ENCODE results near the gene ANKRD29. TPM values are rescaled to one million over a fixed set of nuclear protein-coding genes. Genes with fewer than 3 reads are reported as not detected.
"Not testable (repeated sequence)": the region's sequence is repeated elsewhere in the genome, so short reads cannot be mapped to it uniquely, and the experiment has no call there.

Gene ANKRD29
- total RNA-seq, 1 donor from 2014 or later = 0.50 TPM

DNA sequence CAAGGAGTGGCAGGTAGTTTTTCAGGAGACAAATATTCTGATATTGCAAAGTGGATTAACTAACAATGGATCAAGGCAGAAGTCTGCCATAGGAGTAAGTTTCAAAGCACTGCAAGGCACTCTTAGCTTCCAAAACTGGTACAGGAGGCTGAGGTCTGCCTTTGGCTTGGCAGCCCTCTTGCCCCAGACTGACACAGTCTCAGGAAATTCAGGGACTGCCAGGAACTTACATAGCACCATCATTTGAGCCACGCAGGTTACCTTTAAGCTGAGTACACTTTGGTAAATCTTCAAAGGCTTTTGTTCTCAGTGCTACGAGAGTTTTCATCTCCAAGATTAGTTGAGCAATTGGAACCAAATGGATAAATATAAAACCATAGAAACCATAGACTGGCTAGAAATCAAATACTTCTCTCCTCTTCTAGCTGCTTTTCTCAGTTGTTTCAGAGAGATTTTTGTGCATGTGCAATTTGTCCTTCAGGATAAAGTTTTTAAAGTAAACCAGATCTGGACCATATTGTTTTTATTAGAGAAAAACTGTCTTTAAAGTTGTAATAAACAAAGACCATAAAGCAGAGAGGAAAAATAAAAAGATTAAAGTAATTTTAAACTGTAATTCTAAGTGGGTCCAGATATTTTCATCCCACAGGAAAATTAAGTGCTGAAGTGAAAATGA is 18.8 kb downstream of the ANKRD29 start:
- Mint-ChIP-seq H3K4me3 (ENCODE audit: unreplicated experiment) (no peak overlapping the region), H3K4me1 (ENCODE audit: low read depth) (no peaks in the 10 kb centered on the region), H3K27ac (ENCODE audit: unreplicated experiment) (no peak overlapping the region), H3K36me3 (ENCODE audit: low read depth) (no peaks in the 10 kb centered on the region), H3K9me3 (ENCODE audit: low read depth) (no peaks in the 10 kb centered on the region), H3K27me3 (ENCODE audit: low read depth) (peaks cover 29% of the 10 kb centered on the region)
- DNase-seq (ENCODE audit: low spot score) = no peak
- no peak for TF ChIP-seq CTCF (IDR thresholded peaks at IDR 0.05)

- TF ChIP-seq CTCF (IDR thresholded peaks at IDR 0.05) = no peak
- no peak overlapping the region for H3K27ac Mint-ChIP-seq (ENCODE audit: unreplicated experiment)
- no peaks in the 10 kb centered on the region for H3K9me3 Mint-ChIP-seq (ENCODE audit: low read depth)
- H3K36me3 Mint-ChIP-seq (ENCODE audit: low read depth) = no peaks in the 10 kb centered on the region
- no peaks in the 10 kb centered on the region for H3K4me1 Mint-ChIP-seq (ENCODE audit: low read depth)
- no peak for DNase-seq (ENCODE audit: low spot score)
- no peak overlapping the region for H3K4me3 Mint-ChIP-seq (ENCODE audit: unreplicated experiment)
- H3K27me3 Mint-ChIP-seq (ENCODE audit: low read depth) = peaks cover 22% of the 10 kb centered on the region
These were observed 20.6 kb downstream of the ANKRD29 start for GRCh38 chr18:23641937-23642666.

DNA sequence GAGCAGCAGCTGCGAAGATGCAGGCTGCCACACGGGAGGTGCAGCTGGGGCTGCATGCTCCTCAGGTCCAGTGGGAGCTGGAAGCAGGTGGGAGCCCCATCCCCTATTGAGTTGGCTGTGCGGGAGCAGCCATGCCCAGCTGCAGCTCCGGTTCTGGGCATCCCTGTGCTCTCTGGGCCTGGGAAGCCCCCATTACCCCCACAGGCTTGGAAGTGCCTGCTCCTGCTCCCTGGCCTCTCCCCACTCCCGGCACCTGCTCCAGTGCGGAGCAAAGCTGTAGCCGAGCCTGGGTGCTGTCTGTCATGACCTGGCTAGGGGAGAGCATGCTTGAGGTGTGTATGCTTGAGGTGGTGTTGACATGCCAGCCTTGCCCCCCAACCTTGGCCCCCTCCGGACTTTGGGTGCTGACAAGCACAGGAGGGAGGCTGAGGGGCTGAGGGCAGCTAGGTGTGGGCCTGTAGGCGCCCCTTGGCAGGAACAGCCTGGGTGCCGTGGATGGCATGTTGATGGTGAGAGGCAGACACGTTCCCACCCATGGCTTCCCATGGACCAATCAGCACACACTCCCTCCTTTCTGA is 21.5 kb downstream of the ANKRD29 start:
- no peak for TF ChIP-seq CTCF (IDR thresholded peaks at IDR 0.05)
- Mint-ChIP-seq H3K4me3 (ENCODE audit: unreplicated experiment) (no peak overlapping the region), H3K27me3 (ENCODE audit: low read depth) (peaks cover 21% of the 10 kb centered on the region), H3K27ac (ENCODE audit: unreplicated experiment) (no peak overlapping the region), H3K36me3 (ENCODE audit: low read depth) (no peaks in the 10 kb centered on the region), H3K4me1 (ENCODE audit: low read depth) (no peaks in the 10 kb centered on the region), H3K9me3 (ENCODE audit: low read depth) (no peaks in the 10 kb centered on the region)
- DNase-seq (ENCODE audit: low spot score) = no peak

GRCh38 chr18:23640052-23640451 is 22.7 kb downstream of the ANKRD29 start:
- no peak overlapping the region for H3K4me3 Mint-ChIP-seq (ENCODE audit: unreplicated experiment)
- no peaks in the 10 kb centered on the region for H3K36me3 Mint-ChIP-seq (ENCODE audit: low read depth)
- H3K4me1 Mint-ChIP-seq (ENCODE audit: low read depth) = no peaks in the 10 kb centered on the region
- no peaks in the 10 kb centered on the region for H3K9me3 Mint-ChIP-seq (ENCODE audit: low read depth)
- H3K27me3 Mint-ChIP-seq (ENCODE audit: low read depth) = peaks cover 18% of the 10 kb centered on the region
- DNase-seq (ENCODE audit: low spot score) = no peak
- no peak overlapping the region for H3K27ac Mint-ChIP-seq (ENCODE audit: unreplicated experiment)
- peak; percentile 20 for TF ChIP-seq CTCF (IDR thresholded peaks at IDR 0.05)

- not testable (repeated sequence) for H3K9me3 Mint-ChIP-seq (ENCODE audit: low read depth); H3K27ac Mint-ChIP-seq (ENCODE audit: unreplicated experiment); H3K36me3 Mint-ChIP-seq (ENCODE audit: low read depth); H3K4me3 Mint-ChIP-seq (ENCODE audit: unreplicated experiment); H3K4me1 Mint-ChIP-seq (ENCODE audit: low read depth); H3K27me3 Mint-ChIP-seq (ENCODE audit: low read depth); DNase-seq (ENCODE audit: low spot score)
These were observed 26.3 kb downstream of the ANKRD29 start for GRCh38 chr18:23636433-23636832.

Data from chondrocyte (in vitro differentiated cells).